OCI-LY3 (cell line): Measurements from ENCODE around the gene CRB1.

Source experiments
- H2AFZ ChIP-seq: fragments of 200-600, 300-600 bp; shearing (Covaris generic); 2 replicates; pipeline ENCODE4 v1.6.0; 2014; ENCODE audit warnings: antibody characterized with exemption, low read depth, low read length
- H3K27ac ChIP-seq: fragments of 200-600, 300-600 bp; sonication (generic); 2 replicates; pipeline ENCODE4 v1.5.1; 2014; ENCODE audit warnings: mild to moderate bottlenecking, low read length, moderate library complexity, mixed read lengths
- H3K27me3 ChIP-seq: fragments of 200-600, 300-600 bp; sonication (generic); 2 replicates; pipeline ENCODE4 v1.6.1; 2014; ENCODE audit warnings: low read depth, low read length, mixed read lengths
- H3K36me3 ChIP-seq: fragments of 200-600, 300-600 bp; sonication (generic); replicated peaks from 2 replicates; pipeline ENCODE3; 2014; ENCODE audit warnings: low read depth, low read length, mixed read lengths
- H3K4me1 ChIP-seq: fragments of 300-600, 200-600 bp; sonication (generic); 2 replicates; pipeline ENCODE4 v1.6.1; 2014; ENCODE audit warnings: low read length, mixed read lengths
- H3K4me2 ChIP-seq: fragments of 200-600, 300-600 bp; sonication (generic); 2 replicates; pipeline ENCODE4 v1.6.1; 2014; ENCODE audit warnings: low read length, mixed read lengths
- H3K4me3 ChIP-seq: fragments of 300-600, 200-600 bp; sonication (generic); 2 replicates; pipeline ENCODE4 v1.5.1; 2014; ENCODE audit warnings: antibody characterized with exemption, mild to moderate bottlenecking, low read length, moderate library complexity
- H3K79me2 ChIP-seq: fragments of 300-600, 200-600 bp; shearing (Covaris generic); 2 replicates; pipeline ENCODE4 v1.6.1; 2014; ENCODE audit warnings: mild to moderate bottlenecking, low read length, mixed read lengths
- H3K9ac ChIP-seq: fragments of 300-600, 200-600 bp; shearing (Covaris generic); 2 replicates; pipeline ENCODE4 v1.6.0; 2014; ENCODE audit warnings: mild to moderate bottlenecking, low read length, moderate library complexity
- H3K9me3 ChIP-seq: fragments of 200-600, 300-600 bp; shearing (Covaris generic); 2 replicates; pipeline ENCODE4 v1.6.1; 2014; ENCODE audit warnings: low read length, mixed read lengths; ENCODE audit not compliant: insufficient read depth
- H4K20me1 ChIP-seq: fragments of 200-600, 300-600 bp; sonication (generic); 2 replicates; pipeline ENCODE4 v1.6.1; 2016; ENCODE audit warnings: low read length, mixed read lengths; ENCODE audit not compliant: insufficient read depth
- CTCF ChIP-seq: fragments of 200-600, 300-600 bp; sonication (generic); IDR thresholded peaks from 2 replicates; pipeline ENCODE4 v1.5.1; 2014; ENCODE audit warnings: antibody characterized with exemption, low read length, low read depth
- EZH2phosphoT487 ChIP-seq: fragments of 200-600 bp; shearing (Covaris generic); IDR thresholded peaks from 2 replicates; pipeline ENCODE4 v1.6.1; 2018; ENCODE audit warnings: antibody characterized with exemption, mixed run types, low read depth

CRB1 gene

GRCh38 chr1:197336571-197336970 lies 68.5 kb downstream of the CRB1 start:
- Histone ChIP-seq H3K36me3 (no peaks in the 10 kb centered on the region), H3K27ac (no peak overlapping the region), H3K4me1 (no peaks in the 10 kb centered on the region), H3K9ac (no peak overlapping the region), H2AFZ (no peak overlapping the region), H4K20me1 (no peaks in the 10 kb centered on the region), H3K27me3 (0 out of 2 replicates have a peak, but pooled peaks cover 11% of the 10 kb centered on the region), H3K79me2 (no peaks in the 10 kb centered on the region), H3K9me3 (no peaks in the 10 kb centered on the region), H3K4me3 (no peak overlapping the region), H3K4me2 (no peak overlapping the region)
- TF ChIP-seq EZH2phosphoT487 (no peak), CTCF (no peak)

GRCh38 chr1:197339106-197340060 lies 71.3 kb downstream of the CRB1 start:
- no peaks in the 10 kb centered on the region for H3K79me2 ChIP-seq
- H3K9me3 ChIP-seq = no peaks in the 10 kb centered on the region
- H3K4me1 ChIP-seq = no peaks in the 10 kb centered on the region
- no peak overlapping the region for H3K4me2 ChIP-seq
- H3K4me3 ChIP-seq = no peak overlapping the region
- TF ChIP-seq CTCF (no peak), EZH2phosphoT487 (no peak)
- no peaks in the 10 kb centered on the region for H3K36me3 ChIP-seq
- 0 out of 2 replicates have a peak, but pooled peaks cover 16% of the 10 kb centered on the region for H3K27me3 ChIP-seq
- no peak overlapping the region for H2AFZ ChIP-seq
- no peak overlapping the region for H3K9ac ChIP-seq
- no peak overlapping the region for H3K27ac ChIP-seq
- no peaks in the 10 kb centered on the region for H4K20me1 ChIP-seq

- TF ChIP-seq CTCF = no peak
- TF ChIP-seq EZH2phosphoT487 = no peak
- Histone ChIP-seq H3K4me2 (no peak overlapping the region), H2AFZ (no peak overlapping the region)
These were observed 73.6 kb downstream of the CRB1 start for GRCh38 chr1:197341626-197342025.

GRCh38 chr1:197342044-197342565 lies 74.1 kb downstream of the CRB1 start:
- Histone ChIP-seq H3K4me2 (no peak overlapping the region), H3K27me3 (0 out of 2 replicates have a peak, but pooled peaks cover 18% of the 10 kb centered on the region), H4K20me1 (no peaks in the 10 kb centered on the region), H2AFZ (no peak overlapping the region), H3K9ac (no peak overlapping the region), H3K27ac (no peak overlapping the region), H3K9me3 (no peaks in the 10 kb centered on the region), H3K36me3 (no peaks in the 10 kb centered on the region), H3K4me1 (no peaks in the 10 kb centered on the region), H3K79me2 (no peaks in the 10 kb centered on the region), H3K4me3 (no peak overlapping the region)
- no peak for TF ChIP-seq EZH2phosphoT487
- TF ChIP-seq CTCF = no peak

More at GRCh38 chr1:197341626-197342025, 73.6 kb downstream of the CRB1 start:
- Histone ChIP-seq H3K27me3 (0 out of 2 replicates have a peak, but pooled peaks cover 18% of the 10 kb centered on the region), H3K36me3 (no peaks in the 10 kb centered on the region), H4K20me1 (no peaks in the 10 kb centered on the region), H3K79me2 (no peaks in the 10 kb centered on the region), H3K9ac (no peak overlapping the region), H3K27ac (no peak overlapping the region), H3K4me1 (no peaks in the 10 kb centered on the region), H3K4me3 (no peak overlapping the region), H3K9me3 (no peaks in the 10 kb centered on the region)
